Measurements from ENCODE around the gene PTER. TPM values are rescaled to one million over a fixed set of nuclear protein-coding genes. Genes with fewer than 3 reads are reported as not detected.

PTER gene
- polyA plus RNA-seq (2011; rRNA removed) (32.9 and 34.5 TPM in 2 replicates), polyA plus RNA-seq (2017; fragmentation: RNase III; extraction: RNeasy Plus Mini Kit Qiagen cat#74134 plus additional on column Dnase treatment) (11.4 to 13.4 TPM (median 13.2 TPM) in 3 replicates), polyA minus RNA-seq (2011; rRNA and poly(A)+ RNA removed) (28.6 and 31.1 TPM in 2 replicates)
- 5.1 and 6.0 TPM in 2 replicates for polyA plus RNA-seq (2012; cell fraction: cytosol; rRNA removed)
- polyA plus RNA-seq (2012; cell fraction: nucleus; rRNA removed), result 2.8 and 5.4 TPM in 2 replicates

GRCh38 chr10:16436758-16437539, at the start of gene PTER:
TSS of gene PTER (plus strand) at chr10:16437010. CDS start at chr10:16484385, 47,375 bp downstream.
- POLR2A ChIA-PET, result interaction anchor here (0.5 to 1.2 kb wide), 12 partner anchors 9 to 527 kb away, joined by 3 to 7 read pairs (median 4); no protein-coding TSS in a partner anchor
- peak; percentile 88 for FAIRE-seq
- CTCF ChIA-PET, result no interaction called here
- no peaks in the 10 kb centered on the region for H3K9me3 ChIP-seq
- peak; percentile 95 to 98 for ATAC-seq
- H3K4me1 ChIP-seq, result peaks cover 44% of the 10 kb centered on the region
- peak within 1 kb of the TSS; percentile 63 for H3K4me3 ChIP-seq
- 2% methylated on average over 43 of the region's 49 CpGs for WGBS (ENCODE audit: missing lambda C conversion rate)
- DNase-seq (ENCODE audit: low read depth in 1 of 2, low spot score in 1 of 2), result peak; percentile 71 to 97
- peak within 1 kb of the TSS; percentile 92 for H3K4me2 ChIP-seq
- TF ChIP-seq ZFP36 (IDR thresholded peaks at IDR 0.05; ENCODE audit: borderline replicate concordance, partially characterized antibody) (peak; percentile 3), FOXS1 (CRISPR knock-in tag; IDR thresholded peaks at IDR 0.05) (no peak), BCL3 (IDR thresholded peaks at IDR 0.05) (peak; percentile 79; the same call in 2 of the 3 replicates), POLR2AphosphoS2 (conservative IDR thresholded peaks at IDR 0.05; ENCODE audit: low read length) (no peak), ZNF302 (CRISPR knock-in tag; IDR thresholded peaks at IDR 0.05) (0 out of 2 replicates have a peak, but pooled peaks have one; percentile 15), E2F6 (IDR thresholded peaks at IDR 0.05; ENCODE audit: borderline replicate concordance, low read depth) (peak; percentile 72), POLR2A (IDR thresholded peaks at IDR 0.05; ENCODE audit: low read length) (peak; percentile 92), MAX (IDR thresholded peaks at IDR 0.05) (peak; percentile 83), MAFK (IDR thresholded peaks at IDR 0.05; ENCODE audit: partially characterized antibody) (no peak), ELK1 (IDR thresholded peaks at IDR 0.05; ENCODE audit: low read depth, low read length) (peak; percentile 81; the same call in 1 of the 2 replicates), JUN (IDR thresholded peaks at IDR 0.05) (peak; percentile 45 to 72; a peak in 2 of 5 replicates), PHF8 (IDR thresholded peaks at IDR 0.05; ENCODE audit: borderline replicate concordance, low read depth) (peak; percentile 88; the same call in 1 of the 2 replicates), BHLHE40 (IDR thresholded peaks at IDR 0.05; ENCODE audit: low read depth, low read length) (0 out of 2 replicates have a peak, but pooled peaks have one; percentile 22)
- peak within 1 kb of the TSS; percentile 84 to 89 for H3K27ac ChIP-seq

GRCh38 chr10:16392531-16393069, 44.2 kb upstream of the PTER start:
- no peak for TF ChIP-seq EP300 (IDR thresholded peaks at IDR 0.05)
- TF ChIP-seq RAD21 (conservative IDR thresholded peaks at IDR 0.05 in 1 of 2, IDR thresholded peaks at IDR 0.05 in 1 of 2), result no peak
- TF ChIP-seq SMC3 (IDR thresholded peaks at IDR 0.05), result no peak
- TF ChIP-seq FOSB (CRISPR knock-in tag; IDR thresholded peaks at IDR 0.05), result no peak
- TF ChIP-seq SREBF2 (IDR thresholded peaks at IDR 0.05), result no peak
- FAIRE-seq (peak; percentile 28), DNase-seq (ENCODE audit: low read depth in 1 of 2, low spot score in 1 of 2) (no peak), ATAC-seq (no peak)
- Histone ChIP-seq H3K4me1 (no peaks in the 10 kb centered on the region), H3K27ac (no peak overlapping the region), H3K4me3 (no peak overlapping the region), H3K4me2 (no peak overlapping the region), H3K9me3 (no peaks in the 10 kb centered on the region)
- ChIA-PET POLR2A (interaction anchor here (0.5 kb wide), 1 partner anchor 54 kb away, joined by 3 read pairs; no protein-coding TSS in a partner anchor), CTCF (interaction anchor here (1.2 kb wide), 1 partner anchor 12 kb away, joined by 4 read pairs; no protein-coding TSS in a partner anchor)
- WGBS (ENCODE audit: missing lambda C conversion rate), result 29% methylated on average over 3 of the region's 3 CpGs

Measured in A549 (cell line).